HEK293T (cell line): Measurements from ENCODE around the gene CDYL.

Experiments
- CTCF ChIA-PET: fragments of 350-600 bp; formaldehyde crosslinking; extraction: SDS; loops from one replicate; lab custom pipeline; 2021; ENCODE audit warnings: antibody characterized with exemption, inconsistent platforms; lab: Yijun Ruan, JAX
- POLR2A ChIA-PET: fragments of 350-600 bp; formaldehyde crosslinking; extraction: SDS; loops from one replicate; lab custom pipeline; 2020; ENCODE audit warnings: antibody characterized with exemption, inconsistent platforms; lab: Yijun Ruan, JAX
- DNase-seq: peaks from one replicate; pipeline ENCODE4 v3.0.0; 2012; ENCODE audit warnings: mixed read lengths; ENCODE audit errors: extremely low spot score
- ARNT ChIP-seq: fragments of 450-650 bp; IDR thresholded peaks from 2 replicates; pipeline ENCODE4 v1.6.1; 2017; ENCODE audit warnings: mild to moderate bottlenecking
- BHLHE40 ChIP-seq: fragments of 450-650 bp; IDR thresholded peaks from 2 replicates; pipeline ENCODE4 v1.6.1; 2016; ENCODE audit warnings: mild to moderate bottlenecking, moderate library complexity, borderline replicate concordance
- CTBP1 ChIP-seq: fragments of 450-650 bp; IDR thresholded peaks from 2 replicates; pipeline ENCODE4 v1.6.1; 2016; ENCODE audit warnings: borderline replicate concordance
- ELF4 ChIP-seq: fragments of 450-650 bp; IDR thresholded peaks from 2 replicates; pipeline ENCODE4 v1.6.1; 2017; ENCODE audit warnings: antibody characterized with exemption
- FOXA1 ChIP-seq: fragments of 450-650 bp; IDR thresholded peaks from 2 replicates; pipeline ENCODE4 v1.6.1; 2016; ENCODE audit warnings: mild to moderate bottlenecking
- FOXK2 ChIP-seq: fragments of 450-650 bp; IDR thresholded peaks from 2 replicates; pipeline ENCODE4 v1.6.1; 2016; ENCODE audit warnings: mild to moderate bottlenecking
- FOXM1 ChIP-seq: fragments of 450-650 bp; IDR thresholded peaks from 2 replicates; pipeline ENCODE4 v1.6.1; 2017; ENCODE audit warnings: mild to moderate bottlenecking, borderline replicate concordance
- HDGF ChIP-seq: fragments of 450-650 bp; IDR thresholded peaks from 2 replicates; pipeline ENCODE4 v1.6.1; 2017; ENCODE audit warnings: antibody characterized with exemption, borderline replicate concordance
- L3MBTL2 ChIP-seq: fragments of 450-650 bp; conservative IDR thresholded peaks from 2 replicates; pipeline ENCODE4 v1.6.1; 2016; ENCODE audit warnings: mild to moderate bottlenecking
- LEF1 ChIP-seq: fragments of 450-650 bp; IDR thresholded peaks from 2 replicates; pipeline ENCODE4 v1.6.1; 2017; ENCODE audit warnings: mild to moderate bottlenecking, borderline replicate concordance
- NFRKB ChIP-seq: fragments of 450-650 bp; IDR thresholded peaks from 2 replicates; pipeline ENCODE4 v1.6.1; 2016; ENCODE audit warnings: mild to moderate bottlenecking, moderate library complexity
- PKNOX1 ChIP-seq: fragments of 450-650 bp; IDR thresholded peaks from 2 replicates; pipeline ENCODE4 v1.6.1; 2016
- SP1 ChIP-seq: fragments of 450-650 bp; IDR thresholded peaks from 2 replicates; pipeline ENCODE4 v1.6.1; 2017
- SUZ12 ChIP-seq: fragments of 450-650 bp; IDR thresholded peaks from 2 replicates; pipeline ENCODE4 v1.6.1; 2016; ENCODE audit warnings: mild to moderate bottlenecking
- TARDBP ChIP-seq: fragments of 450-650 bp; IDR thresholded peaks from 2 replicates; pipeline ENCODE4 v1.6.1; 2016
- ZNF384 ChIP-seq: fragments of 450-650 bp; IDR thresholded peaks from 2 replicates; pipeline ENCODE4 v1.6.1; 2016

The CDYL gene

GRCh38 chr6:4888841-4889240 lies 112.6 kb downstream of the CDYL start:
- DNase-seq: no peak
- no peak for TF ChIP-seq BHLHE40
- no peak for TF ChIP-seq SUZ12
- TF ChIP-seq FOXA1: no peak
- no peak for TF ChIP-seq NFRKB
- no peak for TF ChIP-seq L3MBTL2
- TF ChIP-seq SP1: no peak
- TF ChIP-seq HDGF: no peak
- TF ChIP-seq ELF4: no peak
- no peak for TF ChIP-seq ARNT
- no peak for TF ChIP-seq LEF1
- POLR2A ChIA-PET: no interaction called here
- CTCF ChIA-PET: no interaction called here

DNA sequence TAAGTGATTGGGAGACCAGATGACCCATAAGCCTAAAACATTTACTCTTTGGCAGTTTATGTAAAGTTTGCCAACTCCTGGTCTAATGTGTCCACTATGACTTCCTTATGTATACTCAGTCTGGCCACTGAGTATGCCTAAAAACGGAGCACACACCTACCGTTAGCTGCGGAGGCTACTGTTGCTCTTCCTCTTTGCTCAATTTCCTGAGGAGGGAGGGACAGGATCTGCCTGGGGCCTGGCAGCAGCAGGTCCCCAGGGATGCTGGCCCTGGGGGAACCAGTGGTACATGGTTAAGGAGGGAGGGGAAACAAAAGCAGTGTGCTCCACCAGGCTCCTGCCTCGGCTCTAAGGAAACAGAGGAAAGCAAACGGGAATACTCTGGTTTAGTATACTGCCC lies 113.5 kb downstream of the CDYL start:
- TF ChIP-seq SUZ12: no peak
- no peak for TF ChIP-seq L3MBTL2
- TF ChIP-seq ARNT: no peak
- no peak for TF ChIP-seq TARDBP
- no peak for TF ChIP-seq HDGF
- TF ChIP-seq FOXA1: no peak
- TF ChIP-seq LEF1: no peak
- no peak for TF ChIP-seq SP1
- TF ChIP-seq ELF4: no peak
- DNase-seq: no peak
- CTCF ChIA-PET: no interaction called here
- POLR2A ChIA-PET: no interaction called here

GRCh38 chr6:4890191-4890590 lies 114.0 kb downstream of the CDYL start:
- ChIA-PET POLR2A (no interaction called here), CTCF (no interaction called here)
- DNase-seq: no peak
- TF ChIP-seq NFRKB: no peak
- no peak for TF ChIP-seq HDGF
- no peak for TF ChIP-seq FOXA1
- no peak for TF ChIP-seq ARNT
- no peak for TF ChIP-seq SP1
- TF ChIP-seq ZNF384: no peak
- no peak for TF ChIP-seq CTBP1
- no peak for TF ChIP-seq FOXK2
- TF ChIP-seq BHLHE40: no peak
- TF ChIP-seq SUZ12: no peak
- TF ChIP-seq PKNOX1: no peak
- no peak for TF ChIP-seq FOXM1
- no peak for TF ChIP-seq TARDBP
- TF ChIP-seq ELF4: no peak
- TF ChIP-seq LEF1: no peak
- TF ChIP-seq L3MBTL2: no peak

GRCh38 chr6:4890627-4891026 lies 114.4 kb downstream of the CDYL start:
- TF ChIP-seq BHLHE40 (no peak), LEF1 (no peak), HDGF (no peak), ELF4 (no peak), TARDBP (no peak), SP1 (no peak), L3MBTL2 (no peak), FOXK2 (no peak)
- ChIA-PET CTCF (no interaction called here), POLR2A (no interaction called here)
- no peak for DNase-seq

GRCh38 chr6:4891141-4891540 lies 114.9 kb downstream of the CDYL start:
- TF ChIP-seq PKNOX1: no peak
- no peak for TF ChIP-seq FOXM1
- TF ChIP-seq ARNT: no peak
- no peak for TF ChIP-seq HDGF
- no peak for TF ChIP-seq NFRKB
- TF ChIP-seq CTBP1: no peak
- TF ChIP-seq SUZ12: no peak
- no peak for TF ChIP-seq ELF4
- TF ChIP-seq FOXA1: no peak
- no peak for TF ChIP-seq L3MBTL2
- no peak for TF ChIP-seq LEF1
- TF ChIP-seq FOXK2: no peak
- no peak for TF ChIP-seq BHLHE40
- no peak for TF ChIP-seq SP1
- no peak for TF ChIP-seq TARDBP
- TF ChIP-seq ZNF384: no peak
- ChIA-PET POLR2A (no interaction called here), CTCF (no interaction called here)
- no peak for DNase-seq

DNA sequence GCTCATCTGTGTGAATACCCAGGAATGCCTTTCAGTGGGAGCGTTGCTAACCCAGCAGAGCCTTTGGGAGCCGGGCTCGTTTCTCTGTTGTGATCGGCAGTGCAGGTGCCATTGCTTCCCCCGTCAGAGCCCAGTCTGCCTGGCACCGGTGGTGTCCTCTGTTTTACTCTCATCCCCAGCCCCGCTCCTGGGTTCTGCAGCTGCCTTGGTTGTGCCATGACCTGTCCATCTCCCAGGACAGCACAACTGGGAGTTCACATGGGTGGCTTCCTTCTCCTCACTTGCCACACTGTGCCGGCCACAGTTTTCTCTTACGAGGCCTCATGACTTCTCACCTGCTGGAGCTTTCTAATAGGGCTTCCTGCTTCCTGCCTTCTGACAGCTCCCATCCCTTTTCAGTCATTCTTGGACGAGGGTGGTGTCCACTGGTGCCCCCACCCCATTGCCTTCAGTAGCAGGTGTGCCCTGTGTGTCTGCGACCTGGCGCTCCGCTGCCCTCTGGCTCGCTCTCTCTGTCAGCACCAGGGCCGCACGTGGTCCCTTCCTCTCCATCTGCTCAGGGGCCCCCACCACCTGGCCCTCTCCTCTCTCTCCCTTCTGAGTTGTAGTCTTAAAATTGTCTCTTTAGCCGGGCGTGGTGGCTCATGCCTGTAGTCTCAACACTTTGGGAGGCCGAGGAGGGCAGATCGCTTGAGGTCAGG lies 116.7 kb downstream of the CDYL start:
- DNase-seq: no peak
- CTCF ChIA-PET: no interaction called here
- TF ChIP-seq LEF1 (no peak), NFRKB (no peak)
- POLR2A ChIA-PET: no interaction called here

GRCh38 chr6:4894049-4894448 lies 117.8 kb downstream of the CDYL start:
- DNase-seq: no peak
- CTCF ChIA-PET: interaction anchor here (1.6 kb wide), 1 partner anchor 104 kb away, joined by 3 read pairs; no protein-coding TSS in a partner anchor
- POLR2A ChIA-PET: no interaction called here
- TF ChIP-seq SUZ12: no peak
- no peak for TF ChIP-seq ELF4
- TF ChIP-seq PKNOX1: no peak
- no peak for TF ChIP-seq SP1
- TF ChIP-seq TARDBP: no peak
- no peak for TF ChIP-seq FOXK2
- no peak for TF ChIP-seq ARNT
- TF ChIP-seq HDGF: no peak
- TF ChIP-seq CTBP1: no peak
- no peak for TF ChIP-seq ZNF384
- TF ChIP-seq LEF1: no peak
- no peak for TF ChIP-seq BHLHE40
- no peak for TF ChIP-seq FOXM1
- TF ChIP-seq L3MBTL2: no peak
- TF ChIP-seq NFRKB: no peak
- no peak for TF ChIP-seq FOXA1
